22Rv1 (cell line): Measurements from ENCODE around the gene ATP2B3.

ENCODE experiments used
- CTCF ChIP-seq: fragments of 450-650 bp; IDR thresholded peaks from 2 replicates; pipeline ENCODE4 v1.5.1; 2017; ENCODE audit warnings: mild to moderate bottlenecking
- ZFX ChIP-seq: fragments of 450-650 bp; IDR thresholded peaks from 2 replicates; pipeline ENCODE4 v1.6.1; 2017; ENCODE audit warnings: antibody characterized with exemption, borderline replicate concordance

GRCh38 chrX:153592091-153592833 is 74.8 kb downstream of the ATP2B3 start:
- no peak for TF ChIP-seq CTCF
- no peak for TF ChIP-seq ZFX
